Stomach (tissue), 9 donors: Measurements from ENCODE around the gene MCF2L. TPM values are rescaled to one million over a fixed set of nuclear protein-coding genes. Genes with fewer than 3 reads are reported as not detected.

Experiments
- DNase-seq, 2 donors: peaks; one replicate each; pipeline versions ENCODE4 v3.0.0 to v3.0.0-alpha.2; 2013 to 2019
- H3K27ac ChIP-seq, 5 donors: fragments of 200-600 bp in 4 of 5; sonication (generic) in 4 of 5; one replicate each; pipeline ENCODE4 v1.5.1; 2013 to 2019; ENCODE audit warnings: mild to moderate bottlenecking in 1 of 5, moderate library complexity in 1 of 5
- H3K27me3 ChIP-seq, 3 donors: fragments of 200-600 bp; sonication (generic); one replicate each; pipeline ENCODE4 v1.5.1; 2017 to 2019; ENCODE audit warnings: mixed run types in 1 of 3
- H3K36me3 ChIP-seq, 4 donors: fragments of 200-600 bp; sonication (generic); 1 replicate in 3 of 4; 2 replicates in 1 of 4; pipeline ENCODE4 v1.5.1; 2016 to 2019
- H3K4me1 ChIP-seq, 4 donors: fragments of 200-600 bp; sonication (generic); one replicate each; pipeline ENCODE4 v1.5.1; 2016 to 2019
- H3K4me3 ChIP-seq, 4 donors: fragments of 200-600 bp; sonication (generic) in 3 of 4; one replicate each; pipeline ENCODE4 v1.5.1; 2016 to 2019; ENCODE audit warnings: mild to moderate bottlenecking in 1 of 4
- H3K9me3 ChIP-seq, 4 donors: fragments of 200-600 bp; sonication (generic); one replicate each; pipeline ENCODE4 v1.5.1; 2016 to 2019
- EP300 ChIP-seq: sonication (generic); formaldehyde crosslinking; IDR thresholded peaks from one replicate; pipeline ENCODE4 v1.6.1; 2017; ENCODE audit warnings: antibody characterized with exemption
- POLR2A ChIP-seq, 4 donors: fragments of 450-650 bp; IDR thresholded peaks; one replicate each; pipeline ENCODE4 v1.6.1; 2016; ENCODE audit warnings: antibody characterized with exemption in 4 of 4, control low read depth in 2 of 4, mild to moderate bottlenecking in 1 of 4, moderate library complexity in 1 of 4
- POLR2AphosphoS5 ChIP-seq, 3 donors: sonication (generic); formaldehyde crosslinking; IDR thresholded peaks; one replicate each; pipeline ENCODE4 v1.6.1; 2016; ENCODE audit warnings: antibody characterized with exemption in 3 of 3
- WGBS, 5 donors: extraction: QIAGEN DNeasy Blood & Tissue Kit in 3 of 5; methylation state at CpG; one replicate each; pipeline versions ENCODE4 v1.1.5 to v1.1.7; 2013 to 2018; 5-methylcytosine and 5-hydroxymethylcytosine counted together
- intact Hi-C: fragments of 100-400 bp; cut with DNase I; formaldehyde crosslinking; loops from one replicate; pipeline ENCODE4 v1.15.1; 2023; ENCODE audit warnings: low total_unique reads
- polyA plus RNA-seq, 3 donors: library from polyadenylated mRNA; stranded (reverse); fragments of 200-250 nt; gene quantifications; one replicate each; pipeline ENCODE4 v1.2.3, GENCODE V29; 2013
- total RNA-seq, 5 donors: library from RNA; depleted of rRNA; stranded (reverse); fragments of >200 nt; gene quantifications; one replicate each; pipeline versions ENCODE4 v1.1.0 to v1.2.3, GENCODE V29; 2014 to 2016
- TF ChIP-seq, protein P1 (sequence below), 7 experiments: fragments of 450-650 bp in 4 of 7; fragments of 200-600 bp in 3 of 7; sonication (generic) in 3 of 7; IDR thresholded peaks; one replicate each; pipeline ENCODE4 v1.5.1; 2016 to 2019; ENCODE audit warnings: antibody characterized with exemption in 7 of 7, control low read depth in 2 of 7, mild to moderate bottlenecking in 1 of 7
- donor health status: healthy with polysubstance abuse.
- donor health status: Bipolar disorder and iron deficiency.
- donor health status: healthy.

MCF2L gene
- total and polyA plus RNA-seq, 8 donors: 10.8 to 363 (median 39.4) TPM

DNA sequence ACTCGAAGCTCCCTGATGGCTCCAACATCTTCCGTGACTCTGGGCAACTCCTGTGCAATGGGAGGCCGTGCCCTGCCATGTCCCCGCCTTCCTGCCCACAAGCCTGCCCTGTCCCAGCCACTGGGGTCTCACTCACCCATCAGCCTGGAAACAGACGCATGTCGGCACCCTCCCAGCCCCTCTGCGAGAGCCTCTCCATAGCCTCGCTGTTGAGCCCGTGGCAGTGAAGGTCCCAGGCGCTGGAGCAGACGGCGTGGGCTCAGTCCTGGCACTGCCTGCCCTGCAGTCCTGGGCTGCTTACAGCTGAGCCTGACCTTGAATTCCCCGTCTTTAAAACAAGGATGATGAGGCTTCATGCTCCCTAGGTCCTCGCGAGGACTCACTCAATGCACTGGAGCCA, 37.0 kb downstream of the MCF2L start:
- H3K27ac ChIP-seq: no peak overlapping the region
- no peak overlapping the region for H3K4me3 ChIP-seq
- 88 to 94% (median 93%) methylated on average over 5 to 15 of the region's 15 CpGs for WGBS, 5 donors
- H3K27me3 ChIP-seq: peaks cover 0 to 29% (median 13%) of the 10 kb centered on the region in 3 donors
- no peaks in the 10 kb centered on the region for H3K9me3 ChIP-seq
- intact Hi-C loops: no loop called here
- H3K4me1 ChIP-seq: peaks cover 15 to 31% (median 22%) of the 10 kb centered on the region in 4 donors
- H3K36me3 ChIP-seq: peaks cover 0 to 7% (median 3%) of the 10 kb centered on the region in 4 donors
- no peak for DNase-seq
- TF ChIP-seq POLR2AphosphoS5 (IDR thresholded peaks at IDR 0.05): no peak
- no peak for TF ChIP-seq EP300
- TF ChIP-seq POLR2A (IDR thresholded peaks at IDR 0.05): no peak
- TF ChIP-seq, protein P1, sequence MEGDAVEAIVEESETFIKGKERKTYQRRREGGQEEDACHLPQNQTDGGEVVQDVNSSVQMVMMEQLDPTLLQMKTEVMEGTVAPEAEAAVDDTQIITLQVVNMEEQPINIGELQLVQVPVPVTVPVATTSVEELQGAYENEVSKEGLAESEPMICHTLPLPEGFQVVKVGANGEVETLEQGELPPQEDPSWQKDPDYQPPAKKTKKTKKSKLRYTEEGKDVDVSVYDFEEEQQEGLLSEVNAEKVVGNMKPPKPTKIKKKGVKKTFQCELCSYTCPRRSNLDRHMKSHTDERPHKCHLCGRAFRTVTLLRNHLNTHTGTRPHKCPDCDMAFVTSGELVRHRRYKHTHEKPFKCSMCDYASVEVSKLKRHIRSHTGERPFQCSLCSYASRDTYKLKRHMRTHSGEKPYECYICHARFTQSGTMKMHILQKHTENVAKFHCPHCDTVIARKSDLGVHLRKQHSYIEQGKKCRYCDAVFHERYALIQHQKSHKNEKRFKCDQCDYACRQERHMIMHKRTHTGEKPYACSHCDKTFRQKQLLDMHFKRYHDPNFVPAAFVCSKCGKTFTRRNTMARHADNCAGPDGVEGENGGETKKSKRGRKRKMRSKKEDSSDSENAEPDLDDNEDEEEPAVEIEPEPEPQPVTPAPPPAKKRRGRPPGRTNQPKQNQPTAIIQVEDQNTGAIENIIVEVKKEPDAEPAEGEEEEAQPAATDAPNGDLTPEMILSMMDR (IDR thresholded peaks at IDR 0.05): no peak

DNA sequence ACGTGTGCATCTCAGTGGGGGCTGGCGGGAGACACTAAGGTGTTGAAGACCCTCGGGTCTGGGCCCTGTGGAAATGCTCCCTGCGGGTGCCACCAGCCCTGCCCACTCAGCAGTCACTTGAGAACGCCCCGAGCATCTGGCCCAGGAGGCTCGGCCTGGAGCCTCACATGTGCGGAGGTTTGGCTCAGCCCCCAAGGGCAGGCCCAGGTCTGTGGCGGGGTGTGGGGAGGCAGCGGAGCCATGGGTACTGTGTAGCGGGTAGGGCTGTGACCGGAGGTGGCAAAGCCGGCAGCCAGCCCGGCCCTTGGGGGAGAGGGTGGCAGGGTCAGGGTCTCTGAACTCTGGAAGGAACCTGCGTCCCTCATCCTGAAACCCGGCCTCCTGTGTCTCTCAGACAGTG, 37.6 kb downstream of the MCF2L start:
- no peak overlapping the region for H3K4me3 ChIP-seq
- TF ChIP-seq, protein P1 (IDR thresholded peaks at IDR 0.05): no peak
- TF ChIP-seq POLR2A (IDR thresholded peaks at IDR 0.05) (no peak), POLR2AphosphoS5 (IDR thresholded peaks at IDR 0.05) (no peak), EP300 (no peak)
- H3K36me3 ChIP-seq: peaks cover 0 to 7% (median 3%) of the 10 kb centered on the region in 4 donors
- no peaks in the 10 kb centered on the region for H3K9me3 ChIP-seq
- H3K4me1 ChIP-seq: peaks cover 9 to 24% (median 15%) of the 10 kb centered on the region in 4 donors
- WGBS, 5 donors: 90 to 94% (median 93%) methylated on average over 16 of the region's 16 CpGs
- intact Hi-C loops: no loop called here
- DNase-seq: no peak
- no peak overlapping the region for H3K27ac ChIP-seq
- H3K27me3 ChIP-seq: peaks cover 0 to 23% (median 8%) of the 10 kb centered on the region in 3 donors

GRCh38 chr13:113008851-113009250, 39.8 kb downstream of the MCF2L start:
- Histone ChIP-seq H3K9me3 (no peaks in the 10 kb centered on the region), H3K4me3 (no peak overlapping the region), H3K27me3 (peaks cover 0 to 4% (median 0%) of the 10 kb centered on the region in 3 donors), H3K4me1 (peaks cover 12 to 22% (median 15%) of the 10 kb centered on the region in 4 donors), H3K36me3 (peaks cover 0 to 7% (median 3%) of the 10 kb centered on the region in 4 donors), H3K27ac (no peak overlapping the region)
- intact Hi-C loops: no loop called here
- TF ChIP-seq POLR2A (IDR thresholded peaks at IDR 0.05) (no peak), POLR2AphosphoS5 (IDR thresholded peaks at IDR 0.05) (no peak)
- 85 to 92% (median 90%) methylated on average over 31 to 33 of the region's 33 CpGs for WGBS, 5 donors
- DNase-seq: no peak

DNA sequence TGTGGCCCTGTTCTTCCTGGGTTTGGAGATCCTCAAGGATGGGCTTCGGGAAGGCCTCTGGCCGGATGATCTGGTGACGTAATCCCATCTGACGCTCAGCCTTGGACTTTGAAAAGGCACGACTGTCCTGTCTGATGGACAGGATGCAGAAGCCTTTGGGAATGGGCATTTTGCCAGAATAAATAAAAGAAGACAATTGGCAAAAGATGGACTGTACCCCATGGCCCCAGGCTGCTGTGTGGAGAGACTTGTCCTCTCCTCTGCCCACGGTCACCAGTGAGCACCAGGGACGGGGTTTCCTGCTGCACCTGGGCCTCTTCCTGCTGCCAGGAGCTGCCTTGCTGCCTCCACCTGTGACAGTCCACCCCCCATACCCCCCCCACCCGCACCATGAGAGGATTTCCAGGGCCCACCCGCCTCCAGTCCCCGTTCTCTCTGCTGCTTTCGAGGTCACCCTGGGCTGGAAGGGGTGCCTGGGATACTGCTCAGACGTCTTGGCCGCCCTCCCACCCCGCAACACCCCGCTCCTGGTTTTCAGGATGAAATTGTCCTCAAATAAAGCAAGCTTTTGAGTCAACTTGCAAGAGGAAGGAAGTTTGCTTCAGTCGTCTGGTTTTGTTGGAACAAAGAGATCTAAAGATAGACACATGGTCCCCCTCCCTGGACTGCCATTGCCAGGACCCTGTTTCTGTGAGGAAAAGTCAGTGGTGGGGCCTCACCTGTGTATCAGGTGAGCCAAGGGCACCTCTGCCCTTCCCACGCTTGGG, 40.9 kb downstream of the MCF2L start:
- Histone ChIP-seq H3K27me3 (no peaks in the 10 kb centered on the region), H3K9me3 (no peaks in the 10 kb centered on the region), H3K4me3 (no peak overlapping the region), H3K4me1 (peaks cover 17 to 32% (median 23%) of the 10 kb centered on the region in 4 donors), H3K36me3 (peaks cover 0 to 10% (median 0%) of the 10 kb centered on the region in 4 donors), H3K27ac (peak overlapping the region in 2 of 5 donors; percentile 2 to 39)
- intact Hi-C loops: no loop called here
- peak in 1 of 2 donors; percentile 78 for DNase-seq
- WGBS, 5 donors: 50 to 65% (median 58%) methylated on average over 17 of the region's 17 CpGs
- TF ChIP-seq POLR2A (IDR thresholded peaks at IDR 0.05) (no peak), EP300 (no peak), POLR2AphosphoS5 (IDR thresholded peaks at IDR 0.05) (no peak)
- TF ChIP-seq, protein P1 (IDR thresholded peaks at IDR 0.05): no peak

- Histone ChIP-seq H3K4me1 (peaks cover 17 to 34% (median 24%) of the 10 kb centered on the region in 4 donors), H3K27ac (peak overlapping the region in 2 of 5 donors; percentile 2 to 39), H3K36me3 (peaks cover 0 to 15% (median 0%) of the 10 kb centered on the region in 4 donors)
These were observed 41.5 kb downstream of the MCF2L start for GRCh38 chr13:113010510-113010865.

More at GRCh38 chr13:113010510-113010865, 41.5 kb downstream of the MCF2L start:
- H3K27me3 ChIP-seq: no peaks in the 10 kb centered on the region
- WGBS, 5 donors: 62 to 78% (median 75%) methylated on average over 11 to 12 of the region's 12 CpGs
- intact Hi-C loops: no loop called here
- no peaks in the 10 kb centered on the region for H3K9me3 ChIP-seq
- TF ChIP-seq, protein P1 (IDR thresholded peaks at IDR 0.05): no peak
- TF ChIP-seq POLR2AphosphoS5 (IDR thresholded peaks at IDR 0.05) (no peak), EP300 (no peak), POLR2A (IDR thresholded peaks at IDR 0.05) (no peak)
- DNase-seq: no peak
- no peak overlapping the region for H3K4me3 ChIP-seq
